NCI-H146 treated with DMSO at 0.1 percent for 48 hours (cell line): ENCODE measurements around the gene BOLL.
"Not testable (repeated sequence)": the region's sequence is repeated elsewhere in the genome, so short reads cannot be mapped to it uniquely, and the experiment has no call there.

Experiments
- DNase-seq: peaks from one replicate; lab custom pipeline; 2025; ENCODE audit not compliant: unreplicated experiment; lab: John Stamatoyannopoulos, UW

BOLL gene

GRCh38 chr2:197707316-197708213, 77.6 kb downstream of the BOLL start:
- DNase-seq, result peak; percentile 11

GRCh38 chr2:197706839-197707207, 78.3 kb downstream of the BOLL start:
- no peak for DNase-seq

DNA sequence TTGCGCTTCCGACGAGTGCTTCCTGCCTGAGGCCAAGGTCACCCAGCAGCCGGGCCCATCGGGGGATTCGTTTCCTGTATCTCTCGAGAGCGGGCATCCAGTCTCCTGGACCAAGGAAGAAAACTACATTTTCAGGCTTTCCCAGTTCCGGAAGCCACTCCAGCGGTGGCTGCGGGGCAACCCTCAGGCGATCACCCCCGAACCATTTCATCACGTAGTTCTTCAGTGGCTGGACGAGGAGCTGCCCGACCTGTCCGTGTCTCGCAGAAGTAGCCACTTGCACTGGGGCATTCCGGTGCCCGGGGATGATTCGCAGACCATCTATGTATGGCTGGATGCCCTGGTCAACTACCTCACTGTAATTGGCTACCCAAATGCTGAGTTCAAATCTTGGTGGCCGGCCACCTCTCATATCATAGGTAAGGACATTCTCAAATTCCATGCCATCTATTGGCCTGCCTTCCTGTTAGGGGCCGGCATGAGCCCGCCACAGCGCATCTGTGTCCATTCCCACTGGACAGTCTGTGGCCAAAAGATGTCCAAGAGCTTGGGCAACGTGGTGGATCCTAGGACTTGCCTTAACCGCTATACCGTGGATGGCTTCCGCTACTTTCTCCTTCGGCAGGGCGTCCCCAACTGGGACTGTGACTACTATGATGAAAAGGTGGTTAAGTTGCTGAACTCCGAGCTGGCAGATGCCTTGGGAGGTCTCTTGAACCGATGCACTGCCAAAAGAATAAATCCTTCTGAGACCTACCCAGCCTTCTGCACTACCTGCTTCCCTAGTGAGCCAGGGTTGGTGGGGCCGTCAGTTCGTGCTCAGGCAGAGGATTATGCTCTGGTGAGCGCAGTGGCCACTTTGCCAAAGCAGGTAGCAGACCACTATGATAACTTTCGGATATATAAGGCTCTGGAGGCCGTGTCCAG, 78.9 kb downstream of the BOLL start:
- DNase-seq, result no peak

GRCh38 chr2:197705121-197705911, 79.8 kb downstream of the BOLL start, which contains the start of gene MARS2:
TSS of gene MARS2 (plus strand) at chr2:197705369. CDS start at chr2:197705406, 37 bp downstream.
- DNase-seq, result peak; percentile 66

- peak; percentile 23 for DNase-seq
Observed at GRCh38 chr2:197704434-197705120, 80.5 kb downstream of the BOLL start.

DNA sequence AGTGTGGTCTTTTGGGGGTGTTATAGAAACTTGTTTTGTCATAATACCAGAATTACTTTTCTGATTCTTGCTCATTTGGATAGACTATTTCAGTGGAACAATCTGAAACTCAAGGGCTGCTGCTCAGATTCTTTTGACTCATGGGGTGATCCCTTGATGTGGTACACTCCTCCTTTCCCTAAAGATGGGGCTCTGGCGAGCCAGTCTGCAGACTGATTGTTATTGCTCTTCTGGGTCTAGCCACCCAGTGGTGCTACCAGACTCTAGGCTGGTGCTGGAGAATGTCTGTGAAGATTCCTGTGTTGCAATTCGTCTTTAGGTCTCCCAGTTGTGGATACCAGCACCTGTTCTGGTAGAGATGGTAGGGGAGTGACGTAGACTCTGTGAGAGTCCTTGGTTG, 84.2 kb downstream of the BOLL start:
- no peak for DNase-seq

DNA sequence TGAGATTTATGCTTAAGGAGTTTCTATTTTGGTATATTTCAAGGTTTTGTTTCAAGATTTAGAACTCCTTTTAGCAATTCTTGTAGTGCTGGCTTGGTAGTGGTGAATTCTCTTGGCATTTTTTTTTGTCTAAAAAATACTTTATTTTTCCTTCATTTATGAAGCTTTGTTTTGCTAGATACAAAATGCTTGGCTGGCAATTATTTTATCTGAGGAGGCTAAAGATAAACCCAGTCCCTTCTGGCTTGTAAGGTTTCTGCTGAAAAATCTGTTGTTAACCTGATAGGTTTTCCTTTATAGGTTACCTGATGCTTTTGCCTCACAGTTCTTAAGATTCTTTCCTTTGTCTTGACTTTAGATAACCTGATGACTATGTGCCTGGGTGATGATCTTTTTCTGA, 85.4 kb downstream of the BOLL start:
- DNase-seq, result not testable (repeated sequence)

DNA sequence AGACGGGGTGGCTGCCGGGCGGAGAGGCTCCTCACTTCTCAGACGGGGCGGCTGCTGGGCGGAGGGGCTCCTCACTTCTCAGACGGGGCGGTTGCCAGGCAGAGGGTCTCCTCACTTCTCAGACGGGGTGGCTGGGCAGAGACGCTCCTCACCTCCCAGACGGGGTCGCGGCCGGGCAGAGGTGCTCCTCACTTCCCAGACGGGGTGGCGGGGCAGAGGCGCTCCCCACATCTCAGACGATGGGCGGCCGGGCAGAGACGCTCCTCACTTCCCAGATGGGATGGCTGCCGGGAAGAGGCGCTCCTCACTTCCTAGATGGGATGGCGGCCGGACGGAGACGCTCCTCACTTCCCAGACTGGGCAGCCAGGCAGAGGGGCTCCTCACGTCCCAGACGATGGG, 88.5 kb downstream of the BOLL start:
- DNase-seq, result not testable (repeated sequence)

DNA sequence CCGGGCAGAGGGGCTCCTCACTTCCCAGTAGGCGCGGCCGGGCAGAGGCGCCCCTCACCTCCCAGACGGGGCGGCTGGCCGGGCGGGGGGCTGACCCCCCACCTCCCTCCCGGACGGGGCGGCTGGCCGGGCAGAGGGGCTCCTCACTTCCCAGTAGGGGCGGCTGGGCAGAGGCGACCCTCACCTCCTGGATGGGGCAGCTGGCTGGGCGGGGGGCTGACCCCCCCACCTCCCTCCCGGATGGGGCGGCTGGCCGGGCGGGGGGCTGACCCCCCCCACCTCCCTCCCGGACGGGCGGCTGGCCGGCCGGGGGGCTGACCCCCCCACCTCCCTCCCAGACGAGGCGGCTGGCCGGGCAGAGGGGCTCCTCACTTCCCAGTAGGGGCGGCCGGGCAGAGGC, 89.1 kb downstream of the BOLL start:
- not testable (repeated sequence) for DNase-seq

- DNase-seq, result not testable (repeated sequence)
Observed at GRCh38 chr2:197695206-197695605, 89.9 kb downstream of the BOLL start.

- DNase-seq, result no peak
Observed at GRCh38 chr2:197677483-197677882, 107.6 kb downstream of the BOLL start.

- no peak for DNase-seq
Observed at GRCh38 chr2:197677056-197677455, 108.1 kb downstream of the BOLL start.
